ENCODE results near the gene PPM1J. TPM values are rescaled to one million over a fixed set of nuclear protein-coding genes. Genes with fewer than 3 reads are reported as not detected.
A peak's percentile ranks its signal among the peaks of the same experiment; 100 is the strongest.

PPM1J gene
- total and polyA plus RNA-seq, 2 donors from 2014 or later = 2.0 to 3.4 TPM

GRCh38 chr1:112702067-112702395, 13.1 kb downstream of the PPM1J start:
- intact Hi-C loops (cut with DNase I) = no loop called here
- H3K36me3 ChIP-seq (ENCODE audit: control insufficient read depth in 2 of 3, insufficient read depth in 3 of 3, low read length in 3 of 3) = peaks cover 0 to 29% (median 7%) of the 10 kb centered on the region in 3 donors
- TF ChIP-seq CTCF (IDR thresholded peaks at IDR 0.05; ENCODE audit: borderline replicate concordance, extremely low read depth, insufficient read depth) = no peak
- FAIRE-seq (no peak), DNase-seq (peak in 1 of 5 donors; percentile 29)
- H3K27me3 ChIP-seq (ENCODE audit: control insufficient read depth, insufficient read depth, low read length) = no peaks in the 10 kb centered on the region
- peaks cover 0 to 70% (median 57%) of the 10 kb centered on the region in 3 donors for H3K4me1 ChIP-seq (ENCODE audit: control insufficient read depth in 2 of 3, insufficient read depth in 2 of 3, low read depth in 1 of 3, low read length in 3 of 3)
- H3K27ac ChIP-seq (ENCODE audit: low read depth in 2 of 2, low read length in 2 of 2) = peak overlapping the region; percentile 85 to 92
- peak overlapping the region in 1 of 3 donors; percentile 59 for H3K9ac ChIP-seq (ENCODE audit: low read length in 3 of 3)
- no peaks in the 10 kb centered on the region for H3K9me3 ChIP-seq (ENCODE audit: control insufficient read depth in 2 of 3, insufficient read depth in 1 of 3, low read length in 3 of 3)
- H3K4me3 ChIP-seq (ENCODE audit: low read length in 3 of 3) = no peak overlapping the region

GRCh38 chr1:112701227-112702066, 13.7 kb downstream of the PPM1J start:
- Histone ChIP-seq H3K36me3 (ENCODE audit: control insufficient read depth in 2 of 3, insufficient read depth in 3 of 3, low read length in 3 of 3) (peaks cover 0 to 34% (median 7%) of the 10 kb centered on the region in 3 donors), H3K4me1 (ENCODE audit: control insufficient read depth in 2 of 3, insufficient read depth in 2 of 3, low read depth in 1 of 3, low read length in 3 of 3) (peaks cover 0 to 70% (median 57%) of the 10 kb centered on the region in 3 donors), H3K4me3 (ENCODE audit: low read length in 3 of 3) (no peak overlapping the region), H3K27me3 (ENCODE audit: control insufficient read depth, insufficient read depth, low read length) (no peaks in the 10 kb centered on the region), H3K27ac (ENCODE audit: low read depth in 2 of 2, low read length in 2 of 2) (peak overlapping the region; percentile 85 to 92), H3K9me3 (ENCODE audit: control insufficient read depth in 2 of 3, insufficient read depth in 1 of 3, low read length in 3 of 3) (no peaks in the 10 kb centered on the region), H3K9ac (ENCODE audit: low read length in 3 of 3) (peak overlapping the region in 2 of 3 donors; percentile 8 to 59)
- DNase-seq = peak in 1 of 5 donors; percentile 82
- no peak for FAIRE-seq
- intact Hi-C loops (cut with DNase I) = no loop called here
- TF ChIP-seq CTCF (IDR thresholded peaks at IDR 0.05; ENCODE audit: borderline replicate concordance, extremely low read depth, insufficient read depth) = no peak

GRCh38 chr1:112700290-112701226, 14.6 kb downstream of the PPM1J start:
- H3K4me1 ChIP-seq (ENCODE audit: control insufficient read depth in 2 of 3, insufficient read depth in 2 of 3, low read depth in 1 of 3, low read length in 3 of 3) = peaks cover 0 to 68% (median 54%) of the 10 kb centered on the region in 3 donors
- intact Hi-C loops (cut with DNase I) = no loop called here
- peak overlapping the region in 2 of 3 donors; percentile 8 to 59 for H3K9ac ChIP-seq (ENCODE audit: low read length in 3 of 3)
- no peak overlapping the region for H3K4me3 ChIP-seq (ENCODE audit: low read length in 3 of 3)
- peak overlapping the region; percentile 85 to 92 for H3K27ac ChIP-seq (ENCODE audit: low read depth in 2 of 2, low read length in 2 of 2)
- H3K9me3 ChIP-seq (ENCODE audit: control insufficient read depth in 2 of 3, insufficient read depth in 1 of 3, low read length in 3 of 3) = no peaks in the 10 kb centered on the region
- FAIRE-seq (no peak), DNase-seq (peak; percentile 93 to 99 (median 96))
- no peaks in the 10 kb centered on the region for H3K27me3 ChIP-seq (ENCODE audit: control insufficient read depth, insufficient read depth, low read length)
- H3K36me3 ChIP-seq (ENCODE audit: control insufficient read depth in 2 of 3, insufficient read depth in 3 of 3, low read length in 3 of 3) = peaks cover 0 to 39% (median 7%) of the 10 kb centered on the region in 3 donors
- TF ChIP-seq CTCF (IDR thresholded peaks at IDR 0.05; ENCODE audit: borderline replicate concordance, extremely low read depth, insufficient read depth) = no peak

Data from kidney (tissue), 14 donors.